Mononuclear cell (primary cell): Measurements from ENCODE around the gene UBAP2. TPM values are rescaled to one million over a fixed set of nuclear protein-coding genes. Genes with fewer than 3 reads are reported as not detected.
"Not testable (repeated sequence)": the region's sequence is repeated elsewhere in the genome, so short reads cannot be mapped to it uniquely, and the experiment has no call there.

Experiments
- H3K27me3 ChIP-seq: 2 replicates; pipeline ENCODE4 v1.6.0; 2011; ENCODE audit warnings: low read length, control low read depth; ENCODE audit not compliant: insufficient read depth
- H3K4me1 ChIP-seq: 2 replicates; pipeline ENCODE4 v1.5.1; 2011; ENCODE audit warnings: mild to moderate bottlenecking, low read length, control low read depth; ENCODE audit not compliant: insufficient read depth
- H3K4me3 ChIP-seq: 2 replicates; pipeline ENCODE4 v1.5.1; 2011; ENCODE audit warnings: mild to moderate bottlenecking, low read length, moderate library complexity
- H3K9me3 ChIP-seq: 2 replicates; pipeline ENCODE4 v1.5.1; 2011; ENCODE audit warnings: low read depth, mild to moderate bottlenecking, control low read depth, low read length
- total RNA-seq: library from RNA; depleted of rRNA; stranded (reverse); fragments of >200 nt; gene quantifications from one replicate; pipeline ENCODE4 v1.2.3, GENCODE V29; 2012

The UBAP2 gene
- total RNA-seq, 1 donor, result 27.7 TPM

GRCh38 chr9:34027845-34028574 is 20.7 kb downstream of the UBAP2 start:
- Histone ChIP-seq H3K4me3 (no peak overlapping the region), H3K27me3 (no peaks in the 10 kb centered on the region), H3K9me3 (no peaks in the 10 kb centered on the region), H3K4me1 (no peaks in the 10 kb centered on the region)

- no peaks in the 10 kb centered on the region for H3K9me3 ChIP-seq
- no peaks in the 10 kb centered on the region for H3K4me1 ChIP-seq
- H3K27me3 ChIP-seq, result no peaks in the 10 kb centered on the region
- H3K4me3 ChIP-seq, result no peak overlapping the region
Measured at GRCh38 chr9:34025811-34026210, 22.9 kb downstream of the UBAP2 start.

GRCh38 chr9:34025062-34025461 is 23.6 kb downstream of the UBAP2 start:
- no peaks in the 10 kb centered on the region for H3K9me3 ChIP-seq
- no peaks in the 10 kb centered on the region for H3K27me3 ChIP-seq
- no peak overlapping the region for H3K4me3 ChIP-seq
- H3K4me1 ChIP-seq, result no peaks in the 10 kb centered on the region

- not testable (repeated sequence) for H3K9me3 ChIP-seq, H3K27me3 ChIP-seq
Measured at GRCh38 chr9:34024476-34024875, 24.2 kb downstream of the UBAP2 start.

GRCh38 chr9:34016149-34016548 is 32.5 kb downstream of the UBAP2 start:
- no peaks in the 10 kb centered on the region for H3K27me3 ChIP-seq

More at GRCh38 chr9:34024476-34024875, 24.2 kb downstream of the UBAP2 start:
- H3K4me3 ChIP-seq, H3K4me1 ChIP-seq: not testable (repeated sequence)

GRCh38 chr9:34010979-34011378 is 37.7 kb downstream of the UBAP2 start:
- H3K27me3 ChIP-seq, result no peaks in the 10 kb centered on the region

More at GRCh38 chr9:34016149-34016548, 32.5 kb downstream of the UBAP2 start:
- H3K4me1 ChIP-seq, result no peaks in the 10 kb centered on the region
- H3K9me3 ChIP-seq, result no peaks in the 10 kb centered on the region
- no peak overlapping the region for H3K4me3 ChIP-seq

GRCh38 chr9:34001951-34002350 is 46.7 kb downstream of the UBAP2 start:
- no peak overlapping the region for H3K4me3 ChIP-seq
- H3K4me1 ChIP-seq, result no peaks in the 10 kb centered on the region

More at GRCh38 chr9:34010979-34011378, 37.7 kb downstream of the UBAP2 start:
- Histone ChIP-seq H3K4me1 (no peaks in the 10 kb centered on the region), H3K9me3 (no peaks in the 10 kb centered on the region), H3K4me3 (no peak overlapping the region)

GRCh38 chr9:34001298-34001697 is 47.4 kb downstream of the UBAP2 start:
- H3K4me3 ChIP-seq, result no peak overlapping the region
- H3K9me3 ChIP-seq, result no peaks in the 10 kb centered on the region
- no peaks in the 10 kb centered on the region for H3K27me3 ChIP-seq
- H3K4me1 ChIP-seq, result no peaks in the 10 kb centered on the region

More at GRCh38 chr9:34001951-34002350, 46.7 kb downstream of the UBAP2 start:
- H3K9me3 ChIP-seq, result no peaks in the 10 kb centered on the region
- H3K27me3 ChIP-seq, result no peaks in the 10 kb centered on the region

GRCh38 chr9:33995449-33995848 is 53.2 kb downstream of the UBAP2 start:
- H3K9me3 ChIP-seq, result no peaks in the 10 kb centered on the region
- H3K4me3 ChIP-seq, result no peak overlapping the region
- no peaks in the 10 kb centered on the region for H3K27me3 ChIP-seq
- H3K4me1 ChIP-seq, result no peaks in the 10 kb centered on the region

GRCh38 chr9:33993104-33993503 is 55.6 kb downstream of the UBAP2 start:
- H3K9me3 ChIP-seq, result no peaks in the 10 kb centered on the region
- H3K27me3 ChIP-seq, result no peaks in the 10 kb centered on the region
- no peak overlapping the region for H3K4me3 ChIP-seq
- H3K4me1 ChIP-seq, result no peaks in the 10 kb centered on the region

GRCh38 chr9:33992632-33993031 is 56.1 kb downstream of the UBAP2 start:
- Histone ChIP-seq H3K9me3 (no peaks in the 10 kb centered on the region), H3K27me3 (no peaks in the 10 kb centered on the region), H3K4me1 (no peaks in the 10 kb centered on the region), H3K4me3 (no peak overlapping the region)

GRCh38 chr9:33988219-33988890 is 60.3 kb downstream of the UBAP2 start:
- Histone ChIP-seq H3K4me3 (no peak overlapping the region), H3K4me1 (no peaks in the 10 kb centered on the region), H3K9me3 (no peaks in the 10 kb centered on the region), H3K27me3 (no peaks in the 10 kb centered on the region)

- Histone ChIP-seq H3K4me1 (no peaks in the 10 kb centered on the region), H3K27me3 (no peaks in the 10 kb centered on the region), H3K4me3 (no peak overlapping the region), H3K9me3 (no peaks in the 10 kb centered on the region)
Measured at GRCh38 chr9:33976414-33976813, 72.3 kb downstream of the UBAP2 start.

GRCh38 chr9:33972698-33973097 is 76.0 kb downstream of the UBAP2 start:
- no peak overlapping the region for H3K4me3 ChIP-seq
- H3K9me3 ChIP-seq, result no peaks in the 10 kb centered on the region
- H3K4me1 ChIP-seq, result no peaks in the 10 kb centered on the region
- H3K27me3 ChIP-seq, result no peaks in the 10 kb centered on the region

GRCh38 chr9:33964086-33964768 is 84.5 kb downstream of the UBAP2 start:
- no peaks in the 10 kb centered on the region for H3K27me3 ChIP-seq
- no peak overlapping the region for H3K4me3 ChIP-seq
- H3K9me3 ChIP-seq, result no peaks in the 10 kb centered on the region
- no peaks in the 10 kb centered on the region for H3K4me1 ChIP-seq
